ENCODE data around the gene CELSR3. TPM values are rescaled to one million over a fixed set of nuclear protein-coding genes. Genes with fewer than 3 reads are reported as not detected.

The CELSR3 gene
- total RNA-seq, 1 experiment from 2014 or later = 35.4 TPM

DNA sequence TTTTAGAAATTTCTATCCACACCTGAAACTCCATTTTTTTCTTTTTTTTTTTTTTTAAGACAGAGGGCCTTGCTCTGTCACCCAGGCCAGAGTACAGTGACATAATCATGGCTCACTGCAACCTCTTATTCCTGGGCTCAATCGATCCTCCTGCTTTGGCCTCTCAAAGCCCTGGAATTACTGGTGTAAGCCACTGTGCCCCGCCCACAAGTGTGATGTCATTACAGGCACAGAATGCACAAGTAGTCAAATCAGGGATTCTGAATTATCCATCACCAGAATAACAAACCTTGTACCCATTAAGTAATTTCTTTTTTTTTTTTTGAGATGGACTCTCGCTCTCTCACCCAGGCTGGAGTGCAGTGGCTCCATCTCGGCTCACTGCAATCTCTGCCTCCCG is 55.2 kb downstream of the CELSR3 start:
- TF ChIP-seq CTCF (IDR thresholded peaks at IDR 0.05; ENCODE audit: insufficient read depth in 1 of 2, low read depth in 1 of 2, low read length in 1 of 2, severe bottlenecking in 1 of 2, unreplicated experiment in 1 of 2) = no peak
- Mint-ChIP-seq H3K36me3 (ENCODE audit: insufficient read depth, unreplicated experiment) (peaks cover 66% of the 10 kb centered on the region), H3K9me3 (ENCODE audit: unreplicated experiment) (no peaks in the 10 kb centered on the region), H3K4me3 (ENCODE audit: unreplicated experiment) (peak overlapping the region; percentile 91), H3K27me3 (ENCODE audit: insufficient read depth, unreplicated experiment) (no peaks in the 10 kb centered on the region), H3K27ac (ENCODE audit: unreplicated experiment) (no peak overlapping the region), H3K4me1 (ENCODE audit: low read depth, unreplicated experiment) (peaks cover 7% of the 10 kb centered on the region)
- H3K27me3 ChIP-seq (replicated peaks; ENCODE audit: control insufficient read depth, insufficient read depth, low read length) = no peaks in the 10 kb centered on the region
- H3K4me3 ChIP-seq (ENCODE audit: low read depth, low read length) = no peak overlapping the region
- H3K4me1 ChIP-seq = peaks cover 11% of the 10 kb centered on the region
- no TSS peak for BruUV-seq (replicated peaks)
- ChIA-PET CTCF (interaction anchor here (0.9 kb wide), 1 partner anchor 311 kb away, joined by 9 read pairs; no protein-coding TSS in a partner anchor), POLR2A (no interaction called here)
- no peaks in the 10 kb centered on the region for H3K9me3 ChIP-seq
- DNase-seq = no peak
- peaks cover 7% of the 10 kb centered on the region for H3K36me3 ChIP-seq (ENCODE audit: control insufficient read depth, insufficient read depth, low read length)
- intact Hi-C loops (cut with micrococcal nuclease; ENCODE audit: unreplicated experiment) = no loop called here

DNA sequence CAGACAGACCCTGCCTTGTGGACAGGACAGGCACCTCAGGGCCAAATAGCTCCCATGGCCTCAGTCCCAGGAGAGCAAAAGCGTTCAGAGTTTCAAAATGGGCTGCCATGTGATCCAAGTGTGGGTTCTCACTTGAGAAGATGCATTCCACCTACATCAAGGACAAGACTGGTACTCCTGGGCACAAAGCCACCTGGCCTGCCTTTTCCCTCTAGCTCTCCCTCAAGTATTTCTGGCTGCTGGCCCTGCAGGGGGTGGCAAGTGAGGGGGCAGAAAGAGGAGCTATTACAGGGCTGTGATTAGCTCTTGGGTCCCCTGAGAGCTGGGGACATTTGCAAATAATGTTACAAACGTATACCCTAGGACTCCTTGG is 61.1 kb downstream of the CELSR3 start:
- no peak overlapping the region for H3K27ac Mint-ChIP-seq (ENCODE audit: unreplicated experiment)
- no TSS peak for BruUV-seq (replicated peaks)
- no peaks in the 10 kb centered on the region for H3K27me3 Mint-ChIP-seq (ENCODE audit: insufficient read depth, unreplicated experiment)
- no peak for DNase-seq
- H3K4me3 Mint-ChIP-seq (ENCODE audit: unreplicated experiment) = no peak overlapping the region
- Histone ChIP-seq H3K9me3 (no peaks in the 10 kb centered on the region), H3K4me1 (peaks cover 3% of the 10 kb centered on the region; the same call in 1 of the 2 replicates), H3K36me3 (ENCODE audit: control insufficient read depth, insufficient read depth, low read length) (peaks cover 7% of the 10 kb centered on the region), H3K4me3 (ENCODE audit: low read depth, low read length) (no peak overlapping the region), H3K27me3 (replicated peaks; ENCODE audit: control insufficient read depth, insufficient read depth, low read length) (no peaks in the 10 kb centered on the region)
- TF ChIP-seq CTCF (IDR thresholded peaks at IDR 0.05; ENCODE audit: insufficient read depth in 1 of 2, low read depth in 1 of 2, low read length in 1 of 2, severe bottlenecking in 1 of 2, unreplicated experiment in 1 of 2) = no peak
- ChIA-PET CTCF (interaction anchor here (0.6 to 1.2 kb wide), 3 partner anchors 11 to 165 kb away, joined by 3 to 4 read pairs (median 3); no protein-coding TSS in a partner anchor), POLR2A (no interaction called here)
- H3K9me3 Mint-ChIP-seq (ENCODE audit: unreplicated experiment) = no peaks in the 10 kb centered on the region
- intact Hi-C loops (cut with micrococcal nuclease; ENCODE audit: unreplicated experiment) = no loop called here
- peaks cover 76% of the 10 kb centered on the region for H3K36me3 Mint-ChIP-seq (ENCODE audit: insufficient read depth, unreplicated experiment)
- H3K4me1 Mint-ChIP-seq (ENCODE audit: low read depth, unreplicated experiment) = no peaks in the 10 kb centered on the region

DNA sequence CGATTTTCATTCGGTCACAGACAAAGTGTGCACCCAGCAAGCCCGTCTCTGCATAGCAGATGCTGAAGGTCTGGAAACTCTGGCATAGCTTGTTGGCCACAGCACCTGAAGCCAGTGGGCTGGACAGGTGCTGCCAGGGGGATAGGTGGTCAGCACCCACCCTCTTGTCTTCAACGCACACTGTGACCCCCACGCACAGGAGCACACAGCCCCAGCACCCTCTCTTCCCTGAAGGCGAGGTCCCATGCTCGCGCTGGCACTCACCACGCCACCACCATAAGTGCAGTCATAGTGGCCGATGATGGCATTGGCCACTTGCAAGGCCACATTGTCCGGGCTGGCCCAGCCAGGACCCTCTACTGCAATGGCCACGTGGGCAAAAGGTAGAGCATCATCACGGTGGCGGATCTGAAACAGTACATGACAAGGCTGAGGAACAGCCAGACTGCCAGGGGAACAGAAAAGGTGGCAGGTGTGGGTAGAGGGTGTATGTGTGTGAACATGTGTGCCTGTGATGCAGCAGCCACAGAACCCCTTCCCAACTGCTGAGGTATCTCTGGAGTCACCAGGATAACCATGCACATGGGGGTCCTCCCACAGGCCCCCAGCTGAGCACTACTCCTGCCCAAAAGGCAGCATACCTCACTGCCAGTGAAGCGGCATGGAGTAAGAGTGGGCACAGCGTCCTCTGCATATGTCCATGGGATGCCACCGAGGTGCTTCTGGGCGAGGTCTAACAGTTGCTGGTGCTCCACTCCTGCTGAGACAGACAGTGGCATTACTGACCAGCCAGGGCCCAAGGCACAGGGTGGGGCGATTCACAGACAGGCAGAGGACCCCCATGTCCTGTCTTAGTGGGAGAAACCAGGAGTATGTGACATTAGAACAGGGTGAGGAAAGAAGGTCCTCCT is 61.7 kb downstream of the CELSR3 start:
- peaks cover 7% of the 10 kb centered on the region for H3K36me3 ChIP-seq (ENCODE audit: control insufficient read depth, insufficient read depth, low read length)
- peaks cover 5% of the 10 kb centered on the region for H3K4me1 ChIP-seq
- CTCF ChIA-PET = interaction anchor here (0.7 to 1.2 kb wide), 2 partner anchors 52 to 165 kb away, joined by 3 to 4 read pairs; no protein-coding TSS in a partner anchor
- Mint-ChIP-seq H3K9me3 (ENCODE audit: unreplicated experiment) (no peaks in the 10 kb centered on the region), H3K4me3 (ENCODE audit: unreplicated experiment) (no peak overlapping the region), H3K27me3 (ENCODE audit: insufficient read depth, unreplicated experiment) (no peaks in the 10 kb centered on the region), H3K4me1 (ENCODE audit: low read depth, unreplicated experiment) (peaks cover 4% of the 10 kb centered on the region), H3K36me3 (ENCODE audit: insufficient read depth, unreplicated experiment) (peaks cover 76% of the 10 kb centered on the region), H3K27ac (ENCODE audit: unreplicated experiment) (no peak overlapping the region)
- intact Hi-C loops (cut with micrococcal nuclease; ENCODE audit: unreplicated experiment) = no loop called here
- POLR2A ChIA-PET = no interaction called here
- H3K27me3 ChIP-seq (replicated peaks; ENCODE audit: control insufficient read depth, insufficient read depth, low read length) = no peaks in the 10 kb centered on the region
- no peak overlapping the region for H3K4me3 ChIP-seq (ENCODE audit: low read depth, low read length)
- TSS peak; percentile 8 for BruUV-seq (replicated peaks)
- DNase-seq = no peak
- no peak for TF ChIP-seq CTCF (IDR thresholded peaks at IDR 0.05; ENCODE audit: insufficient read depth in 1 of 2, low read depth in 1 of 2, low read length in 1 of 2, severe bottlenecking in 1 of 2, unreplicated experiment in 1 of 2)
- H3K9me3 ChIP-seq = no peaks in the 10 kb centered on the region

Data from Caco-2 (cell line).